Hindlimb muscle (tissue), 1 donor: ENCODE results near the gene LRRFIP1. TPM values are rescaled to one million over a fixed set of nuclear protein-coding genes. Genes with fewer than 3 reads are reported as not detected.

Source experiments
- DNase-seq: peaks from one replicate; pipeline ENCODE4 v3.0.0-alpha.2; 2013
- polyA plus RNA-seq: library from polyadenylated mRNA; unstranded; fragments of 120-200 nt; gene quantifications from one replicate; pipeline ENCODE4 v1.2.1, GENCODE V29; 2013; ENCODE audit not compliant: insufficient read length

The LRRFIP1 gene
- polyA plus RNA-seq, 1 donor = 184 TPM

DNA sequence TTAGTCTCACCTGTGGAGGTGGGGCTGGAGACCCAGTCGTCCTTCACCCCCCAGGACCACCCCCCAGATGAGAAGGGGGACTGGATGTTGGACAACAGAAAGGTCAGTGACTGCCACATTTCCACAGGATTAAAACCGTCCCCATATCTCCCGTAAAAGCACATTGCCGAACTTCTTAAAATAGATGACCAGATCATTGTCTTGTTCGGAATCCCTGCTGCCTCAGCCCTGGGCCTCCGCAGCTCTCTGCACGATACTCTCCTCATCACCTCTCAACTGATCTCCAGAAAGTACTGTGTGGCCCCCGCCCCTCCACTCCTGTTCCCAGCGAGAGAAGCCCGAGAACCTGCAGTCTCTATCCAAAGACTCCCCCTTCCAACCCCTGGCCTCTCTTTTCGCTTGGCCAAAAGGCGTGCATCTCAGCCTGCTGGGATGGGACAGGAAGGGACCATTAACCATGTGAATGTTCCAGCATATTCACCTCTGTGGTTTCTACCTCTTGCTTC lies 13.2 kb downstream of the LRRFIP1 start:
- no peak for DNase-seq

DNA sequence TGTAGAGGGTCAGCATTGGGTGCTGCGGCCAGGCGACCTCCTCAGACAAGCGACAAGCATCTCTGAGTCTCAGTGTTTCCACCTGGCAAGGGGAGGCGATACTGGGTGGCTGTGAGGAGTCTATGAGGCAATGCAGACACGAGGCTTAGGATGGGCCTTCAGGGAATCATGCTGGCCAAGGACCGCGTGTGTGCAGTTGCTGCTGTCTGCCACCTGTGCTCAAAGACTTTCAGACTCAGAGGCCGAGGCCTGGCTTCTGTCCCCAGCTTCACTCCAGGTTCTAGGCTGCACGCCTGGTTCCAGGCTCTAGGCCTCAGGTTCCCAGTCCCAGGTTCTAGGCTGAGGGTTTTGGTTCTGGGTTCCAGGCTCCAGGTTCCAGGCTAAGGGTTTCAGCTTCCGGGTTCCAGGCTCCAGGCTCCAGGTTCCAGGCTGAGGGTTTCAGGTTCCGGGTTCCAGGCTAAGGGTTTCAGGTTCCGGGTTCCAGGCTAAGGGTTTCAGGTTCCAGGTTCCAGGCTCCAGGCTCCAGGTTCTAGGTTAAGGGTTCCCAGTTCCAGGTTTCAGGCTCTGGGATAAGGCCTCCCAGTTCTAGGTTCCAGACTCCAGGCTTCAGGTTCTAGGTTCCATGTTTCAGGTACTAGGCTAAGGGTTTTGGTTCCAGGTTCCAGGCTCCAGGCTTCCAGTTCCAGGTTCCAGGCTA lies 14.8 kb downstream of the LRRFIP1 start:
- no peak for DNase-seq

DNA sequence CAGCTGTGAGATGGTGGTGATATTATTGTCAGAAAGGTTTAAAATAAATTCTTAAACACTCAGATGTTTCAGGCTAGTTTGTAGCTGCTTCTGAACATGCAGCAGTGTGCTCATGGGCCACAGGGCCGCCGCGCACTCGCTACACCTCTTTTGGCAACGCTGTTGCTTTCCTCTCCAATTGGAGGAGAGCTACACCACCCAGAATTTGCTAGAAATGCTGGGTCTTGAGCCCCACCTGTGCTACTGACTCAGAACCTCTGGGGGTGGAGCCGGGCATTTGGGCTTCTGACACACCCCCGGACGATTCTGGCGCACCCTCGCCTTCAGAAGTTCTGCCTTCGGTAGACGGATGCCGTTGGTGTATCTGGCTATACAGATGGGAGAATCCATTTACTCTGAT lies 15.7 kb downstream of the LRRFIP1 start:
- DNase-seq = no peak

DNA sequence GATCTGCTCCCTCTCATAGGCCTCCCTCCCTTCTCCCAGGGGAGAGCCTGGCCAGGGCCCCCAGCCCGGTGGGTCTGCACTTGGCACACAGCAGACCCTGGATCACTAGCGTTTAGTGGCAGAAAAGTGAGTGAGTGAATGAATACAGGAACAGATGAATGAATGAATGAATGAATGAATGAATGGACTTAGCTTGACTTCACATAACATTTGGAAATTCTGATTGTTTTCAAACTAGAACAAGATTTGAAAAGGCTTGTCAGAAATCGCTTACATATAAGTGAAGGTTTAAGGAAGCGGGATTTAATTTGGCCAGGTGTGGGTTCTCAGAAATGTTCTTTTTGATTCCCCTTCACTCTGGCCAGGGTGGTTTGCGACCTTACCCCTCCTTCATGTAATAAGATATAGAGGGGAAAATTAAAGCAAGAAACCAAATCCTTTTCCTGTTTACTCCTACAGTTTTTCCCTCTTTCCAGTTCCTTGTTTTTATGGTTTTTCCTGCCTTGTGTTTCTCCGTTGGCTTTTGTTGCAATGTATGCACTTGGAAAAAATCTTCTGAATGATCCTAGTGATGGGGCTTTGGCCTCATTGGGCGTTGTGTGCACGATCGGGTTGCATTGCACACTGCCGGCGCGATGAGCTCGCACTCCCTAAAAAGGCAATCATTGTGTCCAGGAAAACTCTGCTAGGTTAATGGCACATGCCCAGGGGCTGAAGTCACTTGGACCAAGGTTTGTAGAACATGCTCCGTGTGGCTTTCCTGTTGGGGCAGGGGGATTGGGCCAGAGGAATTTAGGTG lies 16.4 kb downstream of the LRRFIP1 start:
- DNase-seq = no peak

DNA sequence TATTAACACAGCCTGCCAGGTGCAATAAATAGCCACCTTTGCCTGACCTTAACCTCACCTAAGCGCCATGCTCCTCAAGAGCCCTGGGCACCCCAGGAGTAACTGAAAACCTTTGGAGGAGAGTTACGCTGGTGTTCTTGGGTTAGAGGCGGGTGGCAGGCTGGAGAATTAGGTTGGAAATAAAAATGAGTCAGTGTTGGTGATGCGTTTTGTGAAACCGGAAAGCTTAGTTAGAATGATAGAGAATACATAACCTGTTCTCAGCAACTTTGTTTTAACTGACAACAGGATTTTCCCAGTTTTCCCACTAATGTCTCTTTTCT lies 17.0 kb downstream of the LRRFIP1 start:
- DNase-seq = no peak

DNA sequence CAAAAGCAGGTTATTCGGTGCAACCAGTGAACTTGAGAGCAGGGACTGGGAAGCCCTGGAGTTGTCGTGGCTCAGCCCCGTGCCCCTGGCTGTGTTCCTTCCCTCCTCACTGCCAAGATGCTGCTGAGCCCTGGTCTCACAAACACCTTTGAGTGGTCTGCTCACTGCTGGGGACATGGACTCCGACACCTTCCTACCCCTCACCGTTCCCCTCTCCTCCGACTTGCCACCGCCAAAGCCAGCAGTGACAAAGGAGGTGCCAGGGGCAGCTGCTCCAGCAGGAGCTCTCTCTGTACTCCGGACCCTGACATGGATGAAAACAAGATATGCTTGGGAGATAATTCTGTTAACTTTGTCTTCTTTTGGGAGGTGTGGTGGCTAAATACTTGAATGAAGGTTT lies 17.9 kb downstream of the LRRFIP1 start:
- no peak for DNase-seq

DNA sequence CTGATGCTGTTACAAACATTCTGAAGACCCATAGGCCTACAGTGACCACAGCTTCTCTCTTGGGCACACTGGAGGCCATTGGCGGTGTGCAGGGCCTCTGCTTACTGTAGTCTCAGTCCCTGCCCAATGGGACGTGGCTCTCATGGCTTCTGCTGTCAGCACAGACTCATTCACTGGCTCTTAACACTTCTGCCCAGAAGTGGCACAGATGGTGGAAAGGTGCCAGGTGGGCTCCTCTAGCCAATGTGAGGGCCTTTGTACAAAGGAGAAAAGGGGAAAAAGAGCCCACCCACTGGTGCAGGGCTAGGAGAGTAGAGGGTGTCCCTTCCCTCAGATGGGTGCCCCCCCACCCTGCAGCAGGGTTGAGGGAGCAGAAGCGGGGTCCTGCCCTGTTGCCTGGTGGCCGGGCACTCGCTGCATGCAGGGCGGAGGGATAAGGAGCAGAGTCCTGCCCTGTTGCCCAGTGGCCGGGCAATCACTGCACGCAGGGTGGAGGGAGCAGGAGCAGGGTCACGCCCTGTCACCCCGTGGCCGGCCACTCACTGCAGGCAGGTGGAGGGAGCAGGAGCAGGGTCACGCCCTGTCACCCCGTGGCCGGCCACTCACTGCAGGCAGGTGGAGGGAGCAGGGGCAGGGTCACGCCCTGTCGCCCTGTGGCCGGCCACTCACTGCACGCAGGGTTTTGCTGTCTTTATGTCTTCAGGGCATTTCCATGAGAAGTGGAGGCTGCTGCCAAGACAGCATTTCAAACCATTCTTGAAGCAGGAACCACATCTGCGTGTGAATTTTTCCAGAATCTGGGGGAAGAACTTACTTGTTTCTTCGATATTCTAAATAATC lies 20.0 kb downstream of the LRRFIP1 start:
- DNase-seq = no peak

DNA sequence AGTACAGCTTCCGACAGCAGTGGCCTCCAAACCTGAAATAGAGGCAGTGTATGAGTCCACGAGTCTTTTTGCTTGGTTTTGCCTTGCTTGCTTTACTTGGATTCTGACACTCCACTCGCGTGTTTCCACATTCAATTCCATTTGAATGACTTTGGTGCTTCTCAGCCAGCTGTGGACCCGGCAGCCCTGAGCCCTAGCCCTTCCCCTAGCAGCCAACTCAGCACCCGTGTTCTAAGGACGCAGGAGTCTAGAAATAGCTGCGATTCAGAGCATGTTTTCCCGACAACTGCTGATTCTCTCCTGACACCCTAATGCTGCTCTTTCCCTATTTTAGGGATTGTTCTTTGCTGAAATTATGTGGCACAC lies 20.6 kb downstream of the LRRFIP1 start:
- DNase-seq = no peak

DNA sequence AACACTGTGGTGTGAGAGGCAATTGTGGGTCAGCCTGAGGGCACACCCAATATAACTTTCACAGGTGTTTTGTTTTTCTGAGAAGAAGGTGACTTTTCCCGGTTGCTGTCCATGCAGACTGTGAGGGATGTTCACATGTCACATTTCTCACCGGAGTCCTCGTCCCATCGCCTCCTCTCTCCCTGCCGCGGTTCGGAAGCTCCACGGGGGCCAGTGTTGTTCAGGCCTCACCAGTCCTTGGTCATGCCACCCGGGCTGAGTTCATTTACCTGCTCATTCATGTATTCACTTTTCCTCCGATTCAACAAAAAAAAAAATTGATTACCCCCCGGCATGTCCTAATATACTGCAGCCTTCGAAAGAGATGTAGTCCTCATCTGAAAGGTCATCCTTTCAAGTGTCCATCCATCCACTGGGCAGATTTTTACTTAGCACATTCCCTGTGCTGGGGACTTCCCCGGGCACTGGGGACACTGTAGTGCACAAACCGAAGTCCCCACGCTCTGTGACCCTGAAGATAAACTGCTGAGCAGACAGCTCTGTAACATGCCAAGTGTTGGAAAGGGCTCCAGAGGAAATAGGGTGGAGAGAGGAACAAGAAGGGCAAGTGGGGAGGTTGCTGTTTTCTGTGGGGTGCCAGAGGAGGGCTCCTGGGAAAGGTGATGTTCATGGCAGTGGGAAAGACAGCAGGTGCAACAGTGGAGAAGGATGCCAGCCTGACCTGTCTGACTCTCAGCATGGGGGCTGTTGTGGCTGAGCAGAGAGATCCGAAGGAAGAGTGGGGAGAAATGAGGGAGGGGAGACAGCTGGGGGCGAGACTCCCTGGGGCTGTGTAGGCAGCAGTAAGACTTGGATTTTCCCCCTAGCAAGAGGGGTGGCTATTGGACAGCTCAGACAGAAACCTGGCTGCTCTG lies 22.4 kb downstream of the LRRFIP1 start:
- no peak for DNase-seq

DNA sequence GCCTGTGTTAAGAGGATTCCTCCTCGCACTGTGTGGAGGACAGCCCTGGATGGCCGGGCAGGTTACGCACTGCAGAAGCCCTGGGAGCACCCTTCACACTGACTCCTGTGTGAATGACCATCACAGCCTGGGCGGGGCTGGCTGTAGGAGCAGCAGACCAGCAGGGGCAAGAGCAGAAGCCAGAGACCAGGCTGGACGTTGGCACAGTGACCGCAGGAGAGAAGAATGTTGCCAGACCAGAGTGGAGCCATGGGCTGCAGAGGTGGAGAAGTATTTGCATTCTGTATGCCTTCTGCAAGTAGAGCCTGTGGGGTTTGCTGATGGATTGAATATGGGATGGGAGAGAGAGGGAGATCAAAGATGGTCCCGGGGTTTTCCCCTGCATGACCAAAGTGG lies 23.1 kb downstream of the LRRFIP1 start:
- DNase-seq = no peak

DNA sequence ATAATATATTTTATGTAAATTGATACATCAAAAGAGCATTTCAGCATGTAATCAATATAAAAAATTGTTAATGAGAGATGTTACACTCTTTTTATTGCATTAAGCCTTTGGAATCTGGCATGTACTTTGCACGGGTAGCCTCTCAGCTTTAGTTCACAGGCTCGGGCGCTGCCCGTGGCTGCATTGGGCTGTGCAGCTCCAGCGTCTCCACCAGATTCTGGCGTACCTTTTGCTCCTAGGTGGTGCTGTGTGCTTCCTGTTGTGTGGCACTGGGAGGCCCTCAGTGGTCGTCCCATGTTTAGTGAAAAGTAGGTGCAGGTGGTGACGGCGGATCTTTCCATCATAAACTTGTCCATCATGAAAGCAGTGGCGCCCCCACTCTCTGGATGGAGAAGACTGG lies 24.4 kb downstream of the LRRFIP1 start:
- no peak for DNase-seq

DNA sequence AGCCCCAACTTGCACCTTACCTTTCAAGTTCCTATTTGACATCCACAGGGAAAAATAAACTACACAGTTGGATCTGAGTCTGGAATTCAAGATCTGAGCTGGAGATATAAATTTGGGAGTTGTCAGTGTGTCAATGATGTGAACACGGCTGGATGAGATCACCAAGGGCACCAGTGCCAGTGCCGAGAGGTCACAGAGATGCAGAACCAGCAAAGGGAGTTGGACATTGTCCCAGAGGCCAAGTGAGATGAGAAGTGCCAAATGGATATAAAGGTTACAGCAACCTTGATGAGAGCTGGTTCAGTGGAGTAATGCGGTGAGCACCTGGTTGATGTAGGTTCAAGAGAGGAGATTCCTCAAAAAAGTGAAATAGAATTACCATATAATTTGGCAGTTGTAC lies 24.8 kb downstream of the LRRFIP1 start:
- no peak for DNase-seq

DNA sequence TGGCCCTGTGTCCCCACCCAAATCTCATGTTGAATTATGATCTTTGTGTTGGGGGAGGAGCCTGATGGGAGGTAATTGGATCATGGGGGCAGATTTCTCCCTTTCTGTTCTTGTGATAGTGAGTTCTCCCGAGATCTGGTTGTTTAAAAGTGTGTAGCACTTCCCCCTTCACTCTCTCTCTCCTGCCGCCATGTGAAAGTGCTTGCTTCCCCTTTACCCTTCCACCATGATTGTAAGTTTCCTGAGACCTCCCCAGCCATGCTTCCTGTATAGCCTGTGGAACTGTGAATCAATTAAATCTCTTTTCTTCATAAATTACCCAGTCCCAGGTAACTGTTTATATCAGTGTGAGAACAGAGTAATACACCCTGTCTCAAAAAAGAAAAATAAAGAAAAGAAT lies 25.5 kb downstream of the LRRFIP1 start:
- no peak for DNase-seq

DNA sequence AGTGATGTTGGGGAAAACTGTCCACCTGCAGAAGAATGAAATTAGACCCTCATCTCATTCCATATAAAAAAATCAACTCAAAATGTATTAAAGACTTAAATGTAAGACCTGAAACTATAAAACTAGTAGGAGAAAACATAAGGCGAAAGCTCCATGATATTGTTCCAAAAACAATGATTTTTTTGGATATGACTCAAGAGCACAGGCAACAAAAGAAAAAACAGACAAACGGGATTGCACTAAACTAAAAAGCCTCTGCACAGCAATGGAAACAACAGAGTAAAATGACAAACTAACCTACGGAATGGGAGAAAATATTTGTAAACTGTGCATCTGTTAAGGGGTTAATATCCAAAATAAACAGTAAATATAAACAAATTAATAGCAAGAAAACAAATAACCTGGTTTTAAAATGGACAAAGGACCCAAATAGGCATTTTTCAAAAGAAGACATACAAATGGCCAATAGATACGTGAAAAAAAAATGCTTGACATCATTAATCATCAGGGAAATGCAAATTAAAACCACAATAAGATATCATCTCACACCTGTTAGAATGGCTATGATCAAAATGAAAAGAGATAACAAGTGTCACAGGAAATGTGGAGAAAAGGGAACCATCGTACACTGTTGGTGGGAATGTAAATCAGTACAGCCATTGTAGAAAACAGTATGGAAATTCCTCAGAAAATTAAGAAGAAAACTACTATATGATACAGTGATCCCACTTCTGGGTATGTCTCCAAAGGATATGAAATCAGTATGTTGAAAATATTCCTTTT lies 26.6 kb downstream of the LRRFIP1 start:
- no peak for DNase-seq

DNA sequence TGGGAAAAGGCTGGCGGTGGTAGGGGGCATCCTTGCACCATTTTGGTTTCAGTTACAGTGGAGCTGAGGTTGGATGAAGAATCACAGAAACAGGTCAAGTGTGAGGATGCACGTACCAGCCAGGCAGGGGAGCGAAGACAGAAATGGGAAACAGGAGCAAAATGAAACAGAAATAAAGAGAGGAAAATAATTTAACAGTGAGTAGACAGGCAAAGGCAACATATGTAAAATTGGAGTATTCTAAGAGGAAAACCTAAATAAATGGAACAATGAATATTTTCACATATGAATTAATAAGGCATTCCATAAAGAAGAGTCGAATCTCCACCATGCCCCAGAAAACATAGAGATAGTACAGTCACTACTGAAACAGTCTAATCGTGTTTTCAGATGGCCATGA lies 29.7 kb downstream of the LRRFIP1 start:
- DNase-seq = no peak

DNA sequence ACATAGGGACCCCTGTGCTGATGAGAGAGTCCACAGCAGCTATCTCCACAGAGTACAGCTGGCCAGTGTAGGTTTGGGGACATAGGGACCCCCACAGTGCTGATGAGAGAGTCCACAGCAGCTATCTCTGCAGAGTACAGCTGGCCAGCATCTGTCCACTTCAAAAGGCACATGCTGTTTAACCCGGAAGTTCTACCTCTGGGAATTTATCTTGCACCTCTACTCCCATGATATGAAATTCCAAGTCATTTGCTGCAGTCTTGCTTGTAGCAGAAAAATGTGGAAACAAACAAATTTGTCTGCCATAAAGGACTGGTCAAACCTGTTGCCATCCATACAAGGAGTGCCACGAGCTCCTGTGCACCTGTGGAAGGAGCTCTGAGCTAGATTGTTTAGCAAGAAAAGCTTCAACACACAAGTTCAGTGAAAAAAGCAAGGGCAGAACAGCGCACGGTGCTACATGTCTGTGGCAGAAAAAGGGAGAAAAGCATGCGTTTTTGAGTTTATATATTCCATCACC lies 33.1 kb downstream of the LRRFIP1 start:
- DNase-seq = no peak

DNA sequence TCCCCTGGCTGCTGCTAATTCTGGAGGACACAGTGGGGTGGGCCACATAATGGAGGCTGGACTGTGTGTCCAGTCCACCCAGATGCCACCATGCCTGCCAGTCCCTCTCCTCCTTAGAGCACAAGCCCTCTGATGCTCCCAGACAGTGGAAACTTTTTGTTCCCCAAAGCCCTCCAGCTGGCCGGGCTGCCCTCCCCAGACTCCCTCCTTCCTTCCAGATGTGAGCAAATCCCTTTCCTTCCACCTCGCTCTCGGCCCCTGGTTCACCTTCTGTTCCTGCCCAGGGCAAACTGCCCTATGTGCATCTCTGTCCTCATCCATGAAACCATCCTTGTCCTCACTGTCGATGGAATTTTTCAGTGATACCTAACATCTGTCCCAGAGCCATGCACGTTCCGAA lies 33.9 kb downstream of the LRRFIP1 start:
- no peak for DNase-seq

DNA sequence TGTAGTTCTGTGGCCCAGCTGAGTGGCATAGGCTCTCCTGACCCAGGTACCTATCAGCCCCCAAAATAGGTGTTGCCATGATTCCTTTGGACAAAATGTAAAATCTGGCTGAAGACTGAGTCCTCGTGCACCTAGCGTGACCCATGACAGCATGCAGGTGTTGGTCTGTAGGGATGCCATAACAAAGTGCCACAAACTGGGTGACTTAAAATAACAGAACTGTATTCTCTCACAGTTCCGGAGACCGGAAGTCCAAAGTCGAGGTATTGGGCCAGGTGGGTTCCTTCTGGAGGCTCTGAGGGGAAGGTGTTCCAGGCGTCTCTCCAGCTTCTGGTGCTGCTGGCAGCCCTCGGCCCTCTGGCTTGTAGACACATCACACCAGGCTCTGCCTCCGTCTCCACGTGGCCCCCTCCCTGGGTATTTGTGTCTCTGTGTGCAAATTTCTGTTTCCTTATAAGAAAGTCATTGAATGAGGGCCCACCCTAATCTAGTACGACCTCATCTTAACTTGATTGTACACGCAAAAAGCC lies 34.5 kb downstream of the LRRFIP1 start:
- DNase-seq = no peak

DNA sequence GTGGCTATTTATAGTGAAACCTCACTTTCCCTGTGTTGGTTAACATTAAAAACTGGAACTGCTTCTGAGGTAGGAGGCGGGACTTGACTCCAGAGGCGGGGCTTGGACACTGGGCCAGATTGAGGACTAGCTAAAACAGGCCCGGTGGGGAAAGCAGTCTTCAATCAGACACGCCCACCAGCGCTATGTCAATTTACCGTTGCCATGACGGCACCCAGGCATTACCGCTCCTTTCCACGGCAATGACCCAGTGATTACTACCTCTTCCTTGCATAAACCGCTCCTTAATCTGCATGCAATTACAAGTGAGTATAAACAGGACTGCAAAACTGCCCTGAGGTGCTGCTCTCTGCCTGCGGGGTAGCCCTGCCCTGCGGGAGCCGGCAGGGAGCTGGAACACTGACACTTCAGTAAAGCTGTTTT lies 35.3 kb downstream of the LRRFIP1 start:
- DNase-seq = peak; percentile 89

DNA sequence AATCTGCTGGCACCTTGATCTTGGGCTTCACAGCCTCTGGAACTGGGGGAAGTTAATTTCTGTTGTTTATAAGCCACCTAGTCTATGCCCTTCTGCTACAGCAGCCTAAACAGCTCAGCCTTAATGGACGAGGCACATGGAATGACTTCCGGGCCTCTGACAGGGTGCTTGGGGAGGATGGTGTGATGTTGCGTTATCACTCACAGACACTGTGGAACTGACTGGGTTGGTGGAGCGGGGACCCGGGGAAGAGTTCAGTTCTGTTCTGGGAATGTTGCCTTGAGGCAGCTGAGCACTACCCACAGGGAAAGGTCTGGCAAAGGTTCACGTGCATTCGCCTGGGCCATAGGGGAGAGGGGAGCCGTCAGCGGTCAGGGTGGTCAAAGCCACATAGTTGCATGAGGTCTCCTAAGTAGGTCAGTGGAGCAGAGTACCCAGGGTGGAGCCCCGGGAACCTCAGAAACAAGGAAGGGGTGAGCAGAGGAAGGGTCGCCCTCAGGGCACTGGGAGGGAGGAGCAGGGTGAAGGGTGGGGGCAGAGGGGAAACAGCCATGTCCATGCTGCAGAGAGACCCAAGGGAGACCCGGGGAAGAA lies 36.2 kb downstream of the LRRFIP1 start:
- DNase-seq = no peak

DNA sequence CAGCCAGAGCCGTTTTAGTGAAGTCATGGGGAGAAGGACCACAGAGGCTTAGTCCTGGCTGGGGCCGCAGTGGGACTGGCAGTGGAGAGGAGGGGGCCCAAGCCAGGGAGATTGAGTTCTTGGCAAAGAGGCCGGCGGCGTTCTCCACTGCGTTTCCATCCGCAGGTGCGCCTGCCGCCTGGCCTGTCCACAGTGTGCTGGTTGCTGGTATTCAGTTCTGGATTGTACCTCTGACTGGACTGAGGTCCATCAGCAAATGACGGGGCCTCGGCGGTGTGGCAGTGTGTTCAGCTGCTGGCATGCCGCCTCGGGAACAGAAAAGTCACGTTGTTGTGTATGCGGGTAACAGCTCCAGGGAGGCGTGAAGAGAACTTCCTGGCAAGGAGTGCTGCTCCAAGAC lies 36.8 kb downstream of the LRRFIP1 start:
- DNase-seq = no peak
